H4 (cell line): ENCODE measurements around the gene RPS6KB2. TPM values are rescaled to one million over a fixed set of nuclear protein-coding genes. Genes with fewer than 3 reads are reported as not detected.
A peak's percentile ranks its signal among the peaks of the same experiment; 100 is the strongest.
"Not testable (repeated sequence)": the region's sequence is repeated elsewhere in the genome, so short reads cannot be mapped to it uniquely, and the experiment has no call there.

Experiments
- DNase-seq: peaks from one replicate; pipeline ENCODE4 v3.0.0-alpha.2; 2015; ENCODE audit warnings: low spot score
- total RNA-seq: library from RNA; depleted of rRNA; stranded (reverse); fragments of >200 nt; shearing (Covaris generic); gene quantifications from 2 replicates; pipeline ENCODE4 v1.2.3, GENCODE V29; 2014

RPS6KB2 gene
- total RNA-seq, 1 experiment from 2014 or later, result 38.1 TPM

GRCh38 chr11:67397536-67397935 lies 30.8 kb upstream of the RPS6KB2 start:
- DNase-seq, result no peak

GRCh38 chr11:67397986-67398660 lies 30.2 kb upstream of the RPS6KB2 start:
- no peak for DNase-seq

- DNase-seq, result no peak
These were observed 29.4 kb upstream of the RPS6KB2 start for GRCh38 chr11:67398661-67399563.

GRCh38 chr11:67400251-67400941 lies 27.9 kb upstream of the RPS6KB2 start:
- no peak for DNase-seq

DNA sequence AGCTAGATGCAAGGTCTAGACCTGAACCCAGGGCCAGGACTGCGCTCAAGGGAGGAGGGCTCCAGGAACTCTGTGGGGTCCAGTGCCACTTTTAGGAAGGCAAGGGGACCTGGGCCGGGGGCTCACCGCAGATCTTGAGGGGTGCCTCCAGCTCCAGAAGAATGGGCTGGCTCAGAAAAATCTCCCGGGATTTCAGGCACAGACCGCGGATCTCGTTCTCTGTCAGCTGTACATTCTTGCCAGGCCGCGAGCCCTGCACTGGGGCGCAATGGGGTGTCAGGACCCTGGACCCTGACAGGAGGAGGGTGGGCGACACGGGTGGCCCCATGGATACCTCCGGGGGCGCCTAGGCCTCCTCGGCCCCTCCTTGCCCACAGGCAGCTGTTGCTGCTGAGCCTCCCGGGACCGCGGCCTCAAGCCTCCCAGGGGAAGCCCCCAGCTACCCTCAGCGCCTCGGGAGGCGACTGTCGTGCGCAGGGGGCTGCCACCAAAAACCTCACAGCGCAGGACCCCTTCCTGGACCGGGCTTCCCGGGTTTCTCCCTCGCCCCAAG lies 27.3 kb upstream of the RPS6KB2 start:
- no peak for DNase-seq

- DNase-seq, result peak; percentile 70
These were observed 26.7 kb upstream of the RPS6KB2 start, which contains the start of gene PPP1CA for GRCh38 chr11:67401495-67402191. TSS of gene PPP1CA (minus strand) at chr11:67401858. CDS start at chr11:67401782, 76 bp downstream.

GRCh38 chr11:67402192-67402839 lies 26.0 kb upstream of the RPS6KB2 start:
- not testable (repeated sequence) for DNase-seq

- DNase-seq, result not testable (repeated sequence)
These were observed 25.2 kb upstream of the RPS6KB2 start for GRCh38 chr11:67403085-67403484.

DNA sequence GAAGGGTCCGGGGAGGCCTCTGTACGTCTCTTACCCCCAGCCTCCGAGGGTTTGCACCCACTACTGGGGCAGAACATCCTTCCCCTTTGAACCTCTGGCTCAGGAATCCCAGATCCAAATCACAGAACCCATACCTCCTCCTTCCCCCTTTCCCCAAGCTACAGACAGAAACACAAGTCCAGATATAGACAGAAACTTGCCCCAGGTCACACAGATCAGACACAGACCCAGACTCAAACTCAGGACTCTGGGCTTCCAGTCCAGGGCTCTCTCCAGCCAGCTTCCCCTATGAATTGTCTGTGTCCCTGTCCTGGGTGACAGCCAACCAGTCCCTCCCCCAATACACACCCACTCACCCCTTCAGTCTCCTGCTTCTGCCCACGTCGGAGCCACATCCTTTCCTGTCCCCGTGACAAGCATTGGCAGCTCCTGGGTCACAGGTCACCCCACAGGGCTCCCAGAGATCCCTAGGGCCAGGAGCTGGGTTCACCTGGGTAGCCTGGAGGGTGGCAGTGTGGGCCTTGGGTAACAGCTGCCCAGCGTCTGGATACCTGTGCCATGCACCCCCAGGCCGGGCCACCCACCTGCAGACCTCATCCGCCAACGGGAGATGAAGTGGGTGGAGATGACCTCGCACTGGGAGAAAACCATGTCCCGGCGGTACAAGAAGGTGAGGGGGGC lies 23.6 kb upstream of the RPS6KB2 start:
- no peak for DNase-seq

DNA sequence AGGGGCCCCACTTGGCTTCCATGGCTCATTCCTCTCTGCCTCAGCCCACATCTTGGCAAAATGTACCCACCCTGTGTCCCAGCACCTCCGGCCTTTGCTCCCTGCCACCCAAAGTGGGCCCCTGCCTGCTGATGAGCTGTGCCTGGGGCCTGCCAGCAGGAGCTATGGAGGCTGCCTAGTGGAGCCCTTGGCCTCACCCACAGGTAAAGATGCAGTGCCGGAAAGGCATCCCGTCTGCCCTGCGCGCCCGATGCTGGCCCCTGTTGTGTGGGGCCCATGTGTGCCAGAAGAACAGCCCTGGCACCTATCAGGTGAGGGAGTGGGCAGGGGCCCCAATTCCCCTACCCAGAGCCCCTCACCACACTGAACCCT lies 23.1 kb upstream of the RPS6KB2 start:
- DNase-seq, result no peak

DNA sequence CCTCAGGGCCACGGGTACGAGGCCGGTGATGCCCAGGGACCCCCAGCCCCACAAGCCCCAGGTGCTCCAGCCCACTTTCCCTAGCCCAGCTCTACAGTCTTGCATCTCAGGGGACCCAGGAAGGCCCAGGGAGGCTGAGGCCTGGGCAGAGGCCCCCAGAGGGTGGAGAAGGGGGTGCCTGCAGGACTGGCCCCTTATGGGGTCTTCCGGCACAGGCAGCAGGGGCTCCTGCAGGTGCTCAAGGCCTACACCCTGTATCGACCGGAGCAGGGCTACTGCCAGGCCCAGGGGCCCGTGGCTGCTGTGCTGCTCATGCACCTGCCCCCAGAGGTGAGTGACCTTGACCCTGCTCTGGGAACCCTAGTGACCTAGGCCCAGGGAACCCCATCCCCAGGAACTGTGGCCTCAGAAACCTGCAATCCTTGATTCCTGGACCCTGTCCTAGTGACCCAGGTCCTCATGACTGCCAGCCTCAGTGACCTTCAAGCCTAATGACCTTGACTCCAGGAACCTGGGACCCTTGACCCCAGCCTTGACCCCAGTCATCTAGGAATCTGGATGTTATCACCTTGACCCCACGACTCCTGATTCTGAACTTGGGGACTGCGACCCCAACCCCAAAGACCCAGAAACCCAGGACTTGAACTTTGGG lies 22.5 kb upstream of the RPS6KB2 start:
- DNase-seq, result no peak

DNA sequence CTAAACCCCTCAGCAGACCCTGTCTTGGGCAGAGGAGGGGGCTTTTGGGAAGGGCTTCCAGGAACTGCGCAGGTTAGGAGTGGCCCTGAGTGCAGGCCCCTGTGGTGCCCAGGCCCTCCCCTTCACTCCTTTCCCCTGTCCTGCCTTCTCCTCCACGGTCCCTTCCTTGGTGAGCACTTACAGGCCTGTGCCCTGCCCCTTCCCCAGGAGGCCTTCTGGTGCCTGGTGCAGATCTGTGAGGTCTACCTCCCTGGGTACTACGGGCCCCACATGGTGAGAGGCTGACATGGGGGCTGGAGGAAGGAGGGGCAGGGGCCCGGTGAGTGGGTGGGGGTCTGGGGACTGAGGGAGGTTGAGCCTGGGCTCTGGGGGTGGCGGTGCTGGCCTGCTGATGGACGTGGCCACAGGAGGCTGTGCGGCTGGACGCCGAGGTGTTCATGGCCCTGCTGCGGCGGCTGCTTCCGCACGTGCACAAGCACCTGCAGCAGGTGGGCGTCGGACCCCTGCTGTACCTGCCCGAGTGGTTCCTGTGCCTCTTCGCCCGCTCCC lies 21.8 kb upstream of the RPS6KB2 start:
- no peak for DNase-seq

DNA sequence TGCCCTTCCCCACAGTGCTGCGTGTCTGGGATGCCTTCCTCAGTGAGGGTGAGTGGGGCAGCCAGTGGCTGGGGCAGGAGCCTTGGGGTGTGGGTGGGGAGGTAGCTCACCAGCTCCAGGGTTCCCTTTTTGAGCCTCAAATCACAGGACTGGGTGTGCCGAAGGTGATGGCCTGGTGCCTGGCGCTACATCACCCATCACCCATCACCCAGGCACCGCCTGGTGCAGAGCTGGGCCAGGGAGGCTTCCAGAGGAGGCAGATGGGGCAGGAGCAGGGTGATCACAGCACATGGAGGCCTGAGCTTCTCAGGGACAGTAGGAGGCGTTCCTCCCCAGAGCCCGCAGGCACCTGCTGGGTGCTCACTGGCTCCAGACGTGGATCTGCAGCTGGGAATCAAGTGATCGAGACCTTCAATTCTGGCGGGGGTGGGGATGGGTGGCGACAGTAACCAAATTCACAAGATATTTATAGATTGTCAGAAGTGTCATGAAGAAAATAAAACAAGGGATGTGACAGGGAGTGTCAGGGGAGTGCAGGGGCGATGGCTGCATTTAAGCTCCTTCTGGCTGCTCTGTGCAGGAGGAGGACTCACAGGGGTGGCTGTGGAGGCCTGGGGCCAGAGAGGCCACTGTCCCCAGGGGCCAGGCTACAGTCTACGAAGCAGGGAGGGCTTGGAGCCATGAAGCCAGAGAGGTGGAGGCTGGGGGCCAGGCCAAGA lies 21.2 kb upstream of the RPS6KB2 start:
- no peak for DNase-seq

GRCh38 chr11:67407688-67408163 lies 20.6 kb upstream of the RPS6KB2 start:
- no peak for DNase-seq

- DNase-seq, result no peak
These were observed 19.7 kb upstream of the RPS6KB2 start for GRCh38 chr11:67408437-67409200.

- no peak for DNase-seq
These were observed 19.0 kb upstream of the RPS6KB2 start for GRCh38 chr11:67409261-67409666.

- DNase-seq, result no peak
These were observed 18.4 kb upstream of the RPS6KB2 start for GRCh38 chr11:67409781-67410368.
